HepG2 (cell line): ENCODE measurements around the gene ZFP36L2. TPM values are rescaled to one million over a fixed set of nuclear protein-coding genes. Genes with fewer than 3 reads are reported as not detected.
A peak's percentile ranks its signal among the peaks of the same experiment; 100 is the strongest.

Source experiments
- BORCS8-MEF2B ChIP-seq: sonication (generic); formaldehyde crosslinking; IDR thresholded peaks from 2 replicates; pipeline ENCODE4 v1.8.0; 2022; ENCODE audit warnings: mild to moderate bottlenecking, missing genetic modification reagents
- MLXIP ChIP-seq: sonication (generic); formaldehyde crosslinking; IDR thresholded peaks from 2 replicates; pipeline ENCODE4 v1.9.0; 2021; ENCODE audit warnings: missing genetic modification reagents, borderline replicate concordance
- MXI1 ChIP-seq: IDR thresholded peaks from 3 replicates; pipeline ENCODE4 v1.6.1; 2012; ENCODE audit warnings: low read depth, low read length, inconsistent platforms, borderline replicate concordance
- NRL ChIP-seq: sonication (generic); formaldehyde crosslinking; IDR thresholded peaks from 2 replicates; pipeline ENCODE4 v1.5.0; 2020; ENCODE audit warnings: missing genetic modification reagents, mild to moderate bottlenecking, moderate library complexity, borderline replicate concordance
- POLR2G ChIP-seq: fragments of 200-400 bp; formaldehyde crosslinking; IDR thresholded peaks from 2 replicates; pipeline ENCODE4 v1.6.1; 2018; ENCODE audit warnings: mild to moderate bottlenecking, low read depth, low read length, moderate library complexity
- SMAD9 ChIP-seq: sonication (generic); formaldehyde crosslinking; IDR thresholded peaks from 2 replicates; pipeline ENCODE4 v1.5.1; 2020; ENCODE audit warnings: mild to moderate bottlenecking, missing genetic modification reagents
- SMARCC2 ChIP-seq: fragments of 450-650 bp; IDR thresholded peaks from 2 replicates; pipeline ENCODE4 v1.6.1; 2017; ENCODE audit warnings: antibody characterized with exemption, mild to moderate bottlenecking
- SOX6 ChIP-seq, 2 experiments: fragments of 450-650 bp in 1 of 2; sonication (generic) in 1 of 2; formaldehyde crosslinking in 1 of 2; IDR thresholded peaks; 2 replicates each; pipeline versions ENCODE4 v1.4.0 to v1.6.1; 2017 to 2020; ENCODE audit warnings: antibody characterized with exemption in 1 of 2, mild to moderate bottlenecking in 1 of 2, missing genetic modification reagents in 1 of 2
- TBX3 ChIP-seq: fragments of 450-650 bp; IDR thresholded peaks from 2 replicates; pipeline ENCODE4 v1.6.1; 2017; ENCODE audit warnings: antibody characterized with exemption, mild to moderate bottlenecking, inconsistent platforms, borderline replicate concordance
- YY1 ChIP-seq: IDR thresholded peaks from 2 replicates; pipeline ENCODE4 v1.6.1; 2011; ENCODE audit warnings: low read length, low read depth, moderate library complexity, mild to moderate bottlenecking; ENCODE audit not compliant: insufficient read depth, insufficient replicate concordance
- ZNF142 ChIP-seq: sonication (generic); formaldehyde crosslinking; IDR thresholded peaks from 2 replicates; pipeline ENCODE4 v1.4.0; 2020; ENCODE audit warnings: missing genetic modification reagents
- ZNF3 ChIP-seq: IDR thresholded peaks from 2 replicates; pipeline ENCODE4 v1.7.0; 2017; ENCODE audit warnings: inconsistent platforms
- polyA plus RNA-seq, 8 experiments: library from polyadenylated mRNA; depleted of rRNA in 3 of 8; stranded (reverse) in 7 of 8; unstranded in 1 of 8; fragments of >200 nt; fragmentation: Illumina TruSeq in 4 of 8; extraction: Trizol in 4 of 8; gene quantifications; 2 replicates each; pipeline versions ENCODE4 v1.2.1 to v1.2.3, GENCODE V29; 2011 to 2016; ENCODE audit warnings: low read depth in 4 of 8, missing spikeins in 1 of 8, mixed read lengths in 1 of 8; ENCODE audit not compliant: insufficient read depth in 1 of 8
- total RNA-seq, 5 experiments: library from RNA; depleted of rRNA; stranded (reverse); fragments of >200 nt; fragmentation: Illumina TruSeq; extraction: Trizol; gene quantifications; 2 replicates each; pipeline ENCODE4 v1.2.3, GENCODE V29; 2016; ENCODE audit warnings: low read depth in 1 of 5

ZFP36L2 gene
- total and polyA plus RNA-seq, 2 of the 13 experiments (the other 11 are each of a cell fraction or from before 2014, with no cell fraction given), result 11.2 to 21.8 TPM

- TF ChIP-seq ZNF3 (CRISPR knock-in tag) (no peak), NRL (CRISPR knock-in tag) (no peak), POLR2G (no peak), ZNF142 (no peak), SMAD9 (CRISPR knock-in tag) (0 out of 2 replicates have a peak, but pooled peaks have one; percentile 49), YY1 (no peak), SMARCC2 (no peak), SOX6 (IDR thresholded peaks at IDR 0.05) (no peak), SOX6 (CRISPR knock-in tag; IDR thresholded peaks at IDR 0.05) (peak; percentile 86), BORCS8-MEF2B (no peak), TBX3 (peak; percentile 48; the same call in 1 of the 2 replicates), MXI1 (no peak), MLXIP (no peak)
Measured at GRCh38 chr2:43258547-43259156, 32.2 kb upstream of the ZFP36L2 start (continued).
